HG02884 (cell line): ENCODE measurements around the gene MT1M.

Source experiments
- ATAC-seq: cut with Tn5 transposase; IDR thresholded peaks from one replicate; pipeline ENCODE4 v1.9.1; 2021; ENCODE audit warnings: mild to moderate bottlenecking, moderate library complexity; ENCODE audit not compliant: unreplicated experiment

The MT1M gene

DNA sequence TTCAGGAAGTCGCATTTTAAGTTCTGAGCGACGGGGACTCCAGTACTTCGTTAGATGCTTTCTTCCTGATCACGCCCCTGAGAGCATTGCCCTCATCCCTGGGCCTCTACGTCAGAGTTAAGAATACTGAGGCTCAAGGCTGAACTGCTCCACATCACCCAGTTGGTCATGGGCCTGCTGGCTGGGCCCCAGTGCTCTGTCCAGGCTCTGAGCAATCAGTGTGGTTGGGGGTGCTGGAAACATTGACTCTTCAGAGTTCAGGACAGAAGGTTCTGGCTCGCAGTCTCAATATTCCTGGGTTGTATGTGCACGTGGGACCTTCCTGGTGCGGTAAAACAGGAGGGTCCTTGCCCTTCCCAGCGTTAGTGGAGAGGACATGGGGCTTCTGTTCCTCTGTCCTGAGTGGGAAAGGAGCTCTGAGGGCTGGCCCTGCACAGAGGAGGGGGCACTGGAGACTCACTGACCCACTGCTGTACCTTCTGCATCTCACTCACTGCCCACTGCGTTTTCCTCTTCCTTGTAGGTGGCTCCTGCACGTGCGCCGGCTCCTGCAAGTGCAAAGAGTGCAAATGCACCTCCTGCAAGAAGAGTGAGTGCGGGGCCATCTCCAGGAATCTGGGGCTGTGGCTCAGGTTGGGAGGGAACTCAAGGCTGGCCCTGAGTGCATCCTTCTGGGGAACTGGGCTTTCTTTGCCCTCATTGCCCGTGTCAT is 6.4 kb upstream of the MT1M start:
- no peak for ATAC-seq

DNA sequence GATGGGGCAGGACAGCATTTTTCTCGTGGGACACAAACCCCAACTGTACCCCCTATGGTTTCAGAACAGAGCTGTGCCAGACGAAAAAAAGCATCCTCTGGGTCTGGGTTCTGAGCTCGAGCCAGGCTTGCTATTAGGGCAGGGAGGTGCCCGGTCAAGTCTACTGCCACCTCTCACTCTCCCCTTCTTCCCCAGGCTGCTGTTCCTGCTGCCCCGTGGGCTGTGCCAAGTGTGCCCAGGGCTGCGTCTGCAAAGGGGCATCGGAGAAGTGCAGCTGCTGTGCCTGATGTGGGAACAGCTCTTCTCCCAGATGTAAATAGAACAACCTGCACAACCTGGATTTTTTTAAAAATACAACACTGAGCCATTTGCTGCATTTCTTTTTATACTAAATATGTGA is 5.8 kb upstream of the MT1M start:
- no peak for ATAC-seq

DNA sequence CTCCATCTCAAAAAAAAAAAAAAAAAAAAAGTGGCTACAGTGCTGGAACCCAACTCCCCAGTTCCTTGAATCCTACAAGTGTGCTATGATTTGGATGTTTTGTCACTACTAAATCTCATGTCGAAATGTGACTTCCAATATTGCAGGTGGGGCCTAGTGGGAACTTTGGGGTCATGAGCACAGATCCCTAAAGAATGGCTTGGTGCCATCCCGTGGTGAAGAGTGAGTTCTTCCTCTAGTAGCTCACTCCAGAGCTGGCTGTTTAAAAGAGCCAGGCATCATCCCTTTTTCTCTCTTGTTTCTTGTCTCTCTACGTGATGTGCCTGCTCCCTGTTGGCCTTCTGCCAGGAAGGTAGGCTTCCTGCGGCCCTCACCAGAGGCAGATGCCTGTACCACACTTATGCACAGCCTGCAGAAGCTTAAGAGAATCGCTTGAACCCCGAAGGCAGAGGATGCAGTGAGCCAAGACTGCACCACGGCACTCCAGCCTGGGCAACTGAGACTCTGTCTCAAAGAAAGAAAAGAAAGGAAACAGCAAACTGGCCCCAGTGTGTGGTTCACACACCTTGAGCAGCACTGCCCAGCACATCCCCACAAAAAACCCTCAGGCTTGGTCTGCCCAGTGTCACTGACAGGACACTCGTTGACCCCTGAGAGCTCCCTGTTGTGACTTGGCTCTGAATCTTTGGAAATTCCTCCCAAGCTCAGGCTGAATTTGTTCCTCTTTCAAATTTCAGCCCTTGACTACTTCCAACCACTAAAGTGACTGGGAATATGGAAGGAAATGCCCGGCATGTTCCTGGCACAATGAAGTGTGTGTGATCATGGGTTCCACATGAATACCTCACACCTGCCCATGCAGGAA is 3.7 kb upstream of the MT1M start:
- ATAC-seq = no peak

DNA sequence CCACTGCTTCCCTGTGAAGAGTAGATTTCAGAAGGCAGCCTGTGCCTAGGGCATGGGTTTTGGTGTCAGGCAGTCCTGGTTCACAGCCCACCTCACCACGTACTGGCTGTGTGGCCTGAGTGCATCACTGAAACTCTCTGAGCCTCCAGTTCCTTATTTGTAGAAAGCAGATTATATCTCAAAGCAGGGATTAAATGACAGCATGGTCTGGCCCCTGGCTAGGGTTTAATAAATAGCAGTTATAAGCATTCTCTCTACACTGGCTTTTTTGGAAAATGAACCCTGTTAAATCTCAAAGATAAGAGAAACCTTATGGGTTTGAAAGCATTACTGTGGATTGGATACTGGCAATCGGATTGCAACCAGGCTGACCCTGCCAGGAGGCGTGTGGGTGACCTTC is 2.9 kb upstream of the MT1M start:
- no peak for ATAC-seq

DNA sequence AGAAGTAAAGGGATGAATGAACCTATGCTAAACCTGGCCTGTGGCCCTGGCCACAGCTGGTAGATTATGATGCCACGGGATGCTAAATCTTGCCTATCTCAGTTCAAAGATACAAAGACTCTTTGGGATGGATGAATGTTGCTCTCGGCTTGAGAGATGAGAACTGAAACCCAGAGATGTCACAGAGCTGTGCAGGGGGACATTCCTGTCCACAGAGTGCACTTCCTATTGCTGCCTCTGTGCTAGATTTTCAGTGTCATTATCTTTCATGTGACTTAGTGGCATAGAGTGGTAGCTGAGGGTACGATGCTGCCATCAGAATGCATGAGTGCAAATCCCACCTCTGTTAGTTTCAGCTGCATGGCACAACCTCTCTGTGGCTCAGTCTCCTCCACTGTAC is 2.3 kb upstream of the MT1M start:
- ATAC-seq = peak; percentile 85

DNA sequence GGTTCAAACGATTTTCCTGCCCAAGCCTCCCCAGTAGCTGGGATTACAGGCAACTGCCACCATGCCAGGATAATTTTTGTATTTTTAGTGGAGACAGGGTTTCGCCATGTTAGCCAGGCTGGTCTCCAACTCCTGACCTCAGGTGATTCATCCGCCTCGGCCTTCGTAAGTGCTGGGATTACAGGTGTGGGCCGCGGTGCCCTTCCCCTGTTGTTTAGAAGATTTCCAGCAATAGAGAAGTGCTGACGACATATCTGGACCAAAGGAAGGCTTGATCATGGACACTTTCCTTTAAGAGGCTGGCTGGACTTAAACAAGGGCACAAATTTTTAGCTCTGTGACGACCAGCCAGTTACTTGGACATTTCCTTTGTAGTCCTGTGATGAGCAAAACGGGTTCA is 1.3 kb upstream of the MT1M start:
- no peak for ATAC-seq

DNA sequence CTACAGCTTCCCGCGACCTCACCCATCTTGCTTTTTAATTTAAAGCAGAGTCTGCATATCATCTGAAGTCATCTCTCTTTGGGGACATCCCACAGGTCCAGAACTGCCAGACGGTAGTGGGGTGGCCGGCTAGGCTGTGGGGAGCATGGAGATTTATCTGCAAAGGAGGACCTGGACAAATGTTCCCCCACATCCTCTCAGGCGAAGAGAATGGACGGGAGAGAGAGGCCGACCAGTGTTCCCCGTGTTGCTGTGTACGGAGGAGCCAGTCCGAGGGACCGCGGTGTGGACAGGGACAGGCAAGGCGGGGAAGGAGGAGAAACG is 665 bp upstream of the MT1M start:
- ATAC-seq = no peak

DNA sequence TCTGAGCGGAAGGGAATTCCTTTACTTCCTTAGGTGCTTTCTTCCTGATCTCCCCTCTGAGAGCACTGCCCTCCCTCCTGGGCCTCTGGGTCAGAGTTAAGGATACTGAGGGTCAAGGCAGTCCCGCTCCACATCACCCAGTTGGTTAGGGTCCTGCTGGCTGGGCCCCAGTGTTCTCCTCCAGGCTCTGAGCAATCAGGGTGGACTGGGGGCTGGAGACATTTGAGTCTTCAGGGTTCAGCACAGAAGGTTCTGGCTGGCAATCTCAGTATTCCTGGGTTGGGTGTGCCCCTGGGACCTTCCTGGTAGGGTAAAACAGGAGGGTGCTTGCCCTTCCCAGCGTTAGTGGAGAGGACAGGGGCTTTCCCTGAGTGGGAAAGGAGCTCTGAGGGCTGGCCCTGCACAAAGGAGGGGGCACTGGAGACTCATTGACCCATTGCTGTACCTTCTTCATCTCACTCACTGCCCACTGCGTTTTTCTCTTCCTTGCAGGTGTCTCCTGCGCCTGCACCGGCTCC is 448 bp downstream of the MT1M start:
- no peak for ATAC-seq

DNA sequence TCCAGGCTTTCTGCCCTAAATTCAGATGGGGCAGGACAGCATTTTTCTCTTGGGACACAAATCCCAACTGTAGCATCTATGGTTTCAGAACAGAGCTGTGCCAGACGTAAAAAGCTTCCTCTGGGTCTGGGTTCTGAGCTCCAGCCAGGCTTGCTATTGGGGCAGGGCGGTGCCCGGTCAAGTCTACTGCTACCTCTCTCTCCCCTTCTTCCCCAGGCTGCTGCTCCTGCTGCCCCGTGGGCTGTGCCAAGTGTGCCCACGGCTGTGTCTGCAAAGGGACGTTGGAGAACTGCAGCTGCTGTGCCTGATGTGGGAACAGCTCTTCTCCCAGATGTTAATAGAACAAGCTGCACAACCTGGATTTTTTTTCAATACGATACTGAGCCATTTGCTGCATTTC is 1.1 kb downstream of the MT1M start:
- no peak for ATAC-seq

DNA sequence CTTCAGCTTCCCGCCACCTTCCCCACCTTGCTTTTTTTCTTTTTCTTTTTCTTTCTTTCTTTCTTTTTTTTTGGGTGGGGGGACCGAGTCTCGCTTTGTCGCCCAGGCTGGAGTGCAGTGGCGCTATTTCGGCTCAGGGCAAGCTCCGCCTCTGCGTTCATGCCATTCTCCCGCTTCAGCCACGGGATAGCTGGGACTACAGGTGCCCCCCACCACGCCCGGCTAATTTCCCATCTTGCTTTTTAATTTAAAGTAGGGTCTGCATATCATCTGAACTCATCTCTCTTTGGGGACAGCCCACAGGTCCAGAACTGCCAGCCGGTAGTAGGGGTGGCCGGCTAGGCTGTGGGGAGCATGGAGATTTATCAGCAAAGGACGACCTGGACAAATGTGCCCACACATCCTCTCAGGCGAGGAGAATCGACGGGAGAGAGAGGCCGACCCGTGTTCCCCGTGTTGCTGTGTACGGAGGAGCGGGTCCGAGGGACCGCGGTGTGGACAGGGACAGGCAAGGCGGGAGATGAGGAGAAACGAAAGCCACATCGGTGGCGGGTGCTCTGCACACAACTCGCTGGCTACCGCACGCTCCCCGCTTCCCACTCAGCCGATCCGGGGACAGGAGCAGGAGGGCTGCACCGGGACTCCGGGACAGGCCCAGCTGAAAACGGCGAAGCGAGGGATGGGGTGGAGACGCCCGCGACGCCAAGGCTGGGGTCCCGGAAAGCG is 2.4 kb downstream of the MT1M start:
- ATAC-seq = no peak

DNA sequence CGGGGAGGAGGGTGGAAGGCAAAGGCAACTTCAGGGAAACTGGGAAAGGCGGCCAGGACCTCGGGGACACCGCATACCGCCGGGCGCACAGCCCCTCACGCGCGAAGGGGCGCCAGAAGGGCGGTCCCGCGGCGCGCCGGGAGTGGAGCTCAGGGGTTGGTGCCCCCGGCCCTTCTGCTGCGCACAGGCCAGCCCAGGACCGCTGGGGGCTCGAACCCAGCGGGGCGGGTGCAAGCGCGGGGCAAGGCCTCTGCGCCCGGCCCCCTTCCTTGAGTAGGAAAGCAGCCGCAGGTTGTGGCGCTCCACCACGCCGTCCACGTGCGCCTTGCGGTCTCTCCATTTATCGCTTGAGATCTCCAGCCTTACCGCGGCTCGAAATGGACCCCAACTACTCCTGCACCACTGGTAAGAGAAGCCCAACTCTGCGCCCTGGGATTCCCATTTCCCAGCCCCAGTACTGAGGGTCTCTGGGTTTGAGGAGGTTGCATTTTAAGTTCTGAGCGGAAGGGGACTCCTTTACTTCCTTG is 3.0 kb downstream of the MT1M start:
- no peak for ATAC-seq

DNA sequence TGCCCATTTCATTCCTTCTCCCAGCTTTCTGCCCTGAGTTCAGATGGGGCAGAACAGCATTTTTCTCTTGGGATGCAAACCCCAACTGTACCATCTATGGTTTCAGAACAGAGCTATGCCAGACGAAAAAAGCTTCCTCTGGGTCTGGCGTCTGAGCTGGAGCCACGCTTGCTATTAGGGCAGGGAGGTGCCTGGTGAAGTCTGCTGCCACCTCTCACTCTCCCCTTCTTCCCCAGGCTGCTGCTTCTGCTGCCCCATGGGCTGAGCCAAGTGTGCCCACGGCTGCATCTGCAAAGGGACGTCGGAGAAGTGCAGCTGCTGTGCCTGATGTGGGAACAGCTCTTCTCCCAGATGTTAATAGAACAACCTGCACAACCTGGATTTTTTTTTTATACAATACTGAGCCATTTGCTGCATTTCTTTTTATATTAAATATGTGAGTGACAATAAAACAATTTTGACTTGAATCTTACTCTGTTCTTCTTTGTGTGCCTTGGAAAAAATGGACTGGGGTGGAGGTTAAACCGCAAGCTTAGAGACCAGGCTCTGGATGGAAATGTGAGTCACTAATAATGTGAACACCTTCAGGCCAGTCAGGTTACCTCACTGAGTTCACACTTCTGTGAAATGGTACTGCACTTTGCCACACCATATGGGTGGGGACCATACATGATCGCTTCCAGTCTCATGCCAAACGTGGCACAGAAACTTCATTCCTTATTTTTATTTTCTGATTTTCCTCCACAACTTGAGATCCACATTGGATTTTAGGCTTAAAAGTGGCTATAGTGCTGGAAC is 4.4 kb downstream of the MT1M start:
- no peak for ATAC-seq

DNA sequence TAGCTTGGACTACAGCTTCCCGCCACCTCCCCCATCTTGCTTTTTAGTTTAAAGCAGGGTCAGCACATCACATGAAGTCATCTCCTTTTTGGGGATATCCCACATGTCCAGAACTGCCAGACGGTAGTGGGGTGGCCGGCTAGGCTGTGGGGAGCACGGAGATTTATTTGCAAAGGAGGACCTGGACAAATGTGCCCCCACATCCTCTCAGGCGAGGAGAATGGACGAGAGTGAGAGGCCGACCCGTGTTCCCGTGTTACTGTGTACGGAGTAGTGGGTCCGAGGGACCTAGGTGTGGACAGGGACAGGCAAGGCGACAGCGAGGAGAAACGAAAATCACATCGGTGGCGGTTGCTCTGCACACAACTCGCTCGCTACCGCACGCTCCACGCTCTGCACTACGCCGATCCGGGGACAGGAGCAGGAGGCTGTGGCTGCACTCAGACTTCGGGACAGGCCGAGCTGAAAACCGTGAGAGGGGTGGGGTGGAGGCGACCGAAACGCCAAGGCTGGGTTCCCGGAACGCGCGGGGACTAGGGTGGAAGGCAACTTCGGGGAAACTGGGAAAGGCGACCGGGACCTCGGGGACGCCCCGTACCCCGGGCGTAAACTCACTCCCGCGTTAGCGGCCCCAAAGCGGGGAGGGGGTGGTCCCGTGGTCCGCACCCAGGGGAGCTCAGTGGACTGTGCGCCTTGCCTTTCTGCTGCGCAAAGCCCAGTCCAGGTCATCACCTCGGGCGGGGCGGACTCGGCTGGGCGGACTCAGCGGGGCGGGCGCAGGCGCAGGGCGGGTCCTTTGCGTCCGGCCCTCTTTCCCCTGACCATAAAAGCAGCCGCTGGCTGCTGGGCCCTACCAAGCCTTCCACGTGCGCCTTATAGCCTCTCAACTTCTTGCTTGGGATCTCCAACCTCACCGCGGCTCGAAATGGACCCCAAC is 5.6 kb downstream of the MT1M start, which contains the start of gene MT1A:
TSS of gene MT1A (plus strand) at position 853 of the 937 bp plus-strand sequence. CDS start at position 926, 73 bp downstream.
- no peak for ATAC-seq

DNA sequence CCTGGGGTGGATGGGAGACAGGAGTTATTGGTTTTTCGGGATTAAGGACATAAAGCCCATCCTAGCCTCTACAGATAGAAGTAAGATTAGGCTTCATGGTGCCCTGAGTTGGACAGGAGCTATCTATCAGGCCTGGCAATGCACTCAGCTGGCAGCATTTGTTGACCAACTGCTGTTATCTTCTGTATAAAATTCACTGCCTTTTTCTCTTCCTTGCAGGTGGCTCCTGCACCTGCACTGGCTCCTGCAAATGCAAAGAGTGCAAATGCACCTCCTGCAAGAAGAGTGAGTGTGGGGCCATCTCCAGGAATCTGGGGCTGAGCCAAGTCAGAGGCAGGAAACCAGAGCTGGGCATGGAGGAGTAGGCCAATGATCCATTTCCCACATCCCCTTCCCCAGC is 6.6 kb downstream of the MT1M start:
- no peak for ATAC-seq

DNA sequence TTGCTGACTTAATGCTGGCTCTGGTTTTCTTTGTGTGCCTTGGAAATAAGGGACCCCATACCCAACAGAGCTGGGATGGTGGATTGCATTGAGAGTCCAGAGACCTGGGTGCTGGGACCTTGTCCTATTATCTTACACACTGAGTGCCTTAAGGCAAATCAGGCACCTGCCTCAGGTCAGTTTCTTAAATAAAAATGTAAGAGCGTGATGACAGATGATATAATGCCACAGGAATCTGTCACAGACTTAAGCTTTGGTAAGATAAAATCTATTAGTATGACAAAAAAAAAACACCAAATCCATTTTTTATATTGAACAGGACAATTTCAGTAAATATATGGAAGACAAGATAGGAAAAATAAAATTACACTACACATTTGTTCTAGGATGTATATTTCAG is 7.6 kb downstream of the MT1M start:
- ATAC-seq = no peak

DNA sequence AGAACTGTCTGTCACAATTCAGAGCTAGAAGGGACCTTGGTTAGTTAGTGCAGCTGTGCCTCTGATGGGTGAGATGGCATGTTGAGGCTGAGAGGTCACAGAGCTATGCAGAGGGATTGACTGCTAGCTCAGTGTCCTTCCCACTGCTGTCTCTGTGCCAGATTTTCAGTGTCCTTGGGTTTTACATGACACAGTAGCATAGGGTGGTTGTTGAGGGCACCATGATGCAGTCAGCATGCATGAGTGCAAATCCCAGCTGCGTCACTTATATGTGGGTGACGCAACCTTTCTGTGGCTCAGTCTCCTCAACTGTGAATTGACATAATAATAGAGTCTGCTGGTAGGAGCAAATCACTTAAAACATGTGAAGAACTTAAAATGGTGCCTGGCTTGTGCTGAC is 8.7 kb downstream of the MT1M start:
- no peak for ATAC-seq

DNA sequence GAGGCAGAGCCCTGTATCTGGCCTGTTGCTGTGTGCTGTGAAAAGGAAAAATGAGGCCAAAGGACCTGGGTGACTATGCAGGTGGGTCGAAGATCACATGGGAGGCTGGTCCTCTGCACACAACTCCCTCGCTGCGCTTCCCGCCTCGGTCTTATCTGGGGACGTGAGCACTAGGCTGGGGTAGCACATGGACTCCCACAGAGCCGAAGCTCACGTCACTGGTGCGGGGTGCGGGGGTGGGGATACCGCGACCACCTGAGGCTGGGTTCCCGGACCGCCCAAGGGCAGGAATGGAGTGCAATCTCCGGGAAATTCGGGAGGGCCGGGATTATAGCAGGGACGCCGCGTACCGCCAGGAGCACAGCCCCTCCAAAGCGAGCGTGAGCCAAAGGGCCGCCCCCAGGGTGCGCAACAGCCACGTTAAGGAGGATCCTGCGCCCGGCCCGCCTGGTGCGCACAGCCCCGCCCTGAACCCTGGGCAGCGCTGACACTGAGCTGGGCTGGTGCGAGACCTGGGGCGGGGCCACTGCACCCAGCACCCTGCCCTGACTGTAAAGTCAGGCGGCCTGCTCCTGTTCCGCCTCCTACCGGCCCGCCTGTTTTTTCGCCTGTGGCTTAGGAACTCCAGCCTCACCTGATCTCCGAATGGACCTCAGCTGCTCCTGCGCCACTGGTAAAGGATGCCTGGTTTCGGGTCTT is 10.8 kb downstream of the MT1M start:
- ATAC-seq = no peak

DNA sequence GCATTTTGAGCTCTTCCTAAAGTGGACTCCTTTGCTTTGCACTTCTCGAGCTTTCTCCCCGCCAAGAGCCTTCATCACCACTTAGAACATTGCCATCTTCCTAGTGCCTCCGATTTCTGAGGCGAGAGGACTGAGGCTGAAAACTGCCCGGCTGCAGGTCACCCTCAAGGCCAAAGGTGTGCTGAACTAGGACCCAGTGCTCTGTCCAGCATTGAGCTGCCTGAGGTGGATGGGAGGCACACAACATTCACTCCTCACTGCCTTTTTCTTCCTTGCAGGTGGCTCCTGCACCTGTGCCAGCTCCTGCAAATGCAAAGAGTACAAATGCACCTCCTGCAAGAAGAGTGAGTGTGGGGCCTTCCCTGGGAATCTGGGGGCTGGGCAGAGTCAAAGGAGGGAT is 11.4 kb downstream of the MT1M start:
- no peak for ATAC-seq

DNA sequence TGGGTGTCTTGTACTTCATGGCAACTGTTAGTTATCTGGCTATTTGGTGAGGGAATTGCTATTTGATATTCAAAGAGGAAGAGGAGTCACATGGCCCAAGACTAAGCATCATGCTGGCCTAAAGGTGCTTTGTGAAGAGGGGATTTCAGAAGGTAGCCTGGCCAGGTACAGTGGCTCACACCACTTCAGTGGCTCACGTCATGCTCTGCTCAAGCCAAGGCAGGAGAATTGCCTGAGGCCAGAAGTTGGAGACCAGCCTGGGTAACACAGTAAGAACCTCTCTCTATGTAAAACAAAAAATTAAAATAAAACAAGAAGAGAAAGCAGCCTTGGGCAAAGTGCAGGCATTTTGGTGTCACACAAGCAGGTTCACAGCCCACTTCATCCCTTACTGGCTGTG is 12.9 kb downstream of the MT1M start:
- no peak for ATAC-seq
